ENCODE results near the gene CGB3. TPM values are rescaled to one million over a fixed set of nuclear protein-coding genes. Genes with fewer than 3 reads are reported as not detected.
"Not testable (repeated sequence)": the region's sequence is repeated elsewhere in the genome, so short reads cannot be mapped to it uniquely, and the experiment has no call there.

Gene CGB3
- total RNA-seq, 1 donor from 2014 or later: not detected

- DNase-seq (ENCODE audit: low spot score): not testable (repeated sequence)
Observed at GRCh38 chr19:49042666-49043065, 18.5 kb upstream of the CGB3 start.

- DNase-seq (ENCODE audit: low spot score): no peak
Observed at GRCh38 chr19:49042177-49042576, 18.0 kb upstream of the CGB3 start.

GRCh38 chr19:49039736-49040135, 15.6 kb upstream of the CGB3 start:
- not testable (repeated sequence) for DNase-seq (ENCODE audit: low spot score)

- not testable (repeated sequence) for DNase-seq (ENCODE audit: low spot score)
Observed at GRCh38 chr19:49038557-49039276, 14.6 kb upstream of the CGB3 start.

GRCh38 chr19:49038111-49038510, 14.0 kb upstream of the CGB3 start:
- not testable (repeated sequence) for DNase-seq (ENCODE audit: low spot score)

GRCh38 chr19:49036815-49037214, 12.7 kb upstream of the CGB3 start, which contains the start of gene CGB1:
Gene CGB1 (minus strand): TSS chr19:49036895. CDS start chr19:49036711, 184 bp downstream.
- not testable (repeated sequence) for DNase-seq (ENCODE audit: low spot score)

- DNase-seq (ENCODE audit: low spot score): not testable (repeated sequence)
Observed at GRCh38 chr19:49031642-49032301, 7.6 kb upstream of the CGB3 start, which contains the start of gene CGB2. Gene CGB2 (plus strand): TSS chr19:49031890. CDS start chr19:49032096, 206 bp downstream.

- DNase-seq (ENCODE audit: low spot score): not testable (repeated sequence)
Observed at GRCh38 chr19:49030323-49030722, 6.2 kb upstream of the CGB3 start.

- DNase-seq (ENCODE audit: low spot score): not testable (repeated sequence)
Observed at GRCh38 chr19:49029749-49030148, 5.6 kb upstream of the CGB3 start.

GRCh38 chr19:49028686-49029085, 4.6 kb upstream of the CGB3 start:
- DNase-seq (ENCODE audit: low spot score): not testable (repeated sequence)

- not testable (repeated sequence) for DNase-seq (ENCODE audit: low spot score)
Observed at GRCh38 chr19:49025599-49025998, 1.5 kb upstream of the CGB3 start.

- DNase-seq (ENCODE audit: low spot score): not testable (repeated sequence)
Observed at GRCh38 chr19:49025088-49025487, 955 bp upstream of the CGB3 start.

- DNase-seq (ENCODE audit: low spot score): no peak
Observed at GRCh38 chr19:49022116-49022515, 2.0 kb downstream of the CGB3 start.

GRCh38 chr19:49020931-49021895, 2.9 kb downstream of the CGB3 start:
- DNase-seq (ENCODE audit: low spot score): no peak

- DNase-seq (ENCODE audit: low spot score): no peak
Observed at GRCh38 chr19:49020342-49020741, 3.8 kb downstream of the CGB3 start.

- DNase-seq (ENCODE audit: low spot score): no peak
Observed at GRCh38 chr19:49019242-49019932, 4.7 kb downstream of the CGB3 start.

GRCh38 chr19:49018388-49019241, 5.5 kb downstream of the CGB3 start:
- not testable (repeated sequence) for DNase-seq (ENCODE audit: low spot score)

- DNase-seq (ENCODE audit: low spot score): no peak
Observed at GRCh38 chr19:49017666-49018351, 6.3 kb downstream of the CGB3 start.

GRCh38 chr19:49017041-49017665, 7.0 kb downstream of the CGB3 start, which contains the start of gene LHB:
Gene LHB (minus strand): TSS chr19:49017091. CDS start chr19:49017081, 10 bp downstream.
- DNase-seq (ENCODE audit: low spot score): no peak

Measured in mesenteric fat pad (tissue), 1 donor.